ENCODE results near the gene SDK1.

Gene SDK1

DNA sequence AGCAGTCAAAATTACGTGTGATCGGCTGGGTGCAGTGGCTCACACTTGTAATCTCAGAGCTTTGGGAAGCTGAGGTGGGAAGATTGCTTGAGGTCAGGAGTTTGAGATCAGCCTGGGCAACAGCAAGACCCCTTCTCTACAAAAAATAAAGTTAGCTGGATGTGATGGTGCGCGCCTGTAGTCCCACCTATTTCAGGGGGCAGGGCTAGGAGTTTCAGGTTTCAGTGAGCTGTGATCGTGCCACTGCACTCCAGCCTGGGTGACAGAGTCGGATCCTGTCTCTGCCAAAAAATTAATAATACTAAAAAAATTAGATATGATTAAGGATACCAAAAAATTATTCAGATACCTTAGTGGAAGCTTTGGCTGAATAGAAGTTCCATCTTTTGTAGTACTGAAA is 136.4 kb downstream of the SDK1 start:
- Histone ChIP-seq H3K4me1 (no peaks in the 10 kb centered on the region), H3K36me3 (no peaks in the 10 kb centered on the region), H3K4me3 (ENCODE audit: low read depth, low read length) (no peak overlapping the region), H3K27me3 (no peaks in the 10 kb centered on the region; the same call in 1 of the 2 replicates), H3K9me3 (no peaks in the 10 kb centered on the region)
- TF ChIP-seq CTCF (IDR thresholded peaks at IDR 0.05; ENCODE audit: low read depth, low read length) = no peak
- DNase-seq = no peak

GRCh38 chr7:3438352-3438751 is 137.3 kb downstream of the SDK1 start:
- Histone ChIP-seq H3K4me1 (no peaks in the 10 kb centered on the region), H3K4me3 (ENCODE audit: low read depth, low read length) (no peak overlapping the region), H3K9me3 (no peaks in the 10 kb centered on the region), H3K36me3 (no peaks in the 10 kb centered on the region), H3K27me3 (no peaks in the 10 kb centered on the region; the same call in 1 of the 2 replicates)
- TF ChIP-seq CTCF (IDR thresholded peaks at IDR 0.05; ENCODE audit: low read depth, low read length) = no peak
- no peak for DNase-seq

- Histone ChIP-seq H3K9me3 (no peaks in the 10 kb centered on the region), H3K36me3 (no peaks in the 10 kb centered on the region), H3K27me3 (no peaks in the 10 kb centered on the region; the same call in 1 of the 2 replicates), H3K4me1 (no peaks in the 10 kb centered on the region), H3K4me3 (ENCODE audit: low read depth, low read length) (no peak overlapping the region)
- DNase-seq = no peak
- TF ChIP-seq CTCF (IDR thresholded peaks at IDR 0.05; ENCODE audit: low read depth, low read length) = no peak
Measured at GRCh38 chr7:3439333-3440030, 138.4 kb downstream of the SDK1 start.

GRCh38 chr7:3440509-3440908 is 139.5 kb downstream of the SDK1 start:
- TF ChIP-seq CTCF (IDR thresholded peaks at IDR 0.05; ENCODE audit: low read depth, low read length) = no peak
- Histone ChIP-seq H3K27me3 (no peaks in the 10 kb centered on the region; the same call in 1 of the 2 replicates), H3K4me3 (ENCODE audit: low read depth, low read length) (no peak overlapping the region), H3K4me1 (no peaks in the 10 kb centered on the region), H3K9me3 (no peaks in the 10 kb centered on the region), H3K36me3 (no peaks in the 10 kb centered on the region)
- DNase-seq = no peak

- Histone ChIP-seq H3K27me3 (no peaks in the 10 kb centered on the region; the same call in 1 of the 2 replicates), H3K4me3 (ENCODE audit: low read depth, low read length) (no peak overlapping the region), H3K36me3 (no peaks in the 10 kb centered on the region), H3K4me1 (no peaks in the 10 kb centered on the region), H3K9me3 (no peaks in the 10 kb centered on the region)
- no peak for DNase-seq
- TF ChIP-seq CTCF (IDR thresholded peaks at IDR 0.05; ENCODE audit: low read depth, low read length) = no peak
Measured at GRCh38 chr7:3443716-3444115, 142.7 kb downstream of the SDK1 start.

GRCh38 chr7:3446786-3447185 is 145.7 kb downstream of the SDK1 start:
- no peaks in the 10 kb centered on the region; the same call in 1 of the 2 replicates for H3K27me3 ChIP-seq
- DNase-seq = no peak
- H3K36me3 ChIP-seq = no peaks in the 10 kb centered on the region
- H3K4me1 ChIP-seq = no peaks in the 10 kb centered on the region
- TF ChIP-seq CTCF (IDR thresholded peaks at IDR 0.05; ENCODE audit: low read depth, low read length) = no peak
- H3K4me3 ChIP-seq (ENCODE audit: low read depth, low read length) = no peak overlapping the region
- H3K9me3 ChIP-seq = no peaks in the 10 kb centered on the region
